Vagina (tissue), 2 donors: ENCODE measurements around the gene ADCY5.

Experiments used
- POLR2A ChIP-seq, 2 donors: fragments of 450-650 bp; IDR thresholded peaks; one replicate each; pipeline ENCODE4 v1.6.1; 2017; ENCODE audit warnings: antibody characterized with exemption in 2 of 2, mild to moderate bottlenecking in 2 of 2, moderate library complexity in 2 of 2
- POLR2AphosphoS5 ChIP-seq, 2 donors: sonication (generic); formaldehyde crosslinking; IDR thresholded peaks; one replicate each; pipeline ENCODE4 v1.9.0; 2017; ENCODE audit warnings: antibody characterized with exemption in 2 of 2, mild to moderate bottlenecking in 2 of 2, low read depth in 1 of 2; ENCODE audit not compliant: insufficient read depth in 1 of 2
- TF ChIP-seq, protein P1 (sequence below), 3 experiments: fragments of 450-650 bp in 2 of 3; fragments of 200-600 bp in 1 of 3; sonication (generic) in 1 of 3; IDR thresholded peaks; one replicate each; pipeline ENCODE4 v1.5.1; 2017 to 2019; ENCODE audit warnings: antibody characterized with exemption in 3 of 3, mild to moderate bottlenecking in 2 of 3, moderate library complexity in 2 of 3

DNA sequence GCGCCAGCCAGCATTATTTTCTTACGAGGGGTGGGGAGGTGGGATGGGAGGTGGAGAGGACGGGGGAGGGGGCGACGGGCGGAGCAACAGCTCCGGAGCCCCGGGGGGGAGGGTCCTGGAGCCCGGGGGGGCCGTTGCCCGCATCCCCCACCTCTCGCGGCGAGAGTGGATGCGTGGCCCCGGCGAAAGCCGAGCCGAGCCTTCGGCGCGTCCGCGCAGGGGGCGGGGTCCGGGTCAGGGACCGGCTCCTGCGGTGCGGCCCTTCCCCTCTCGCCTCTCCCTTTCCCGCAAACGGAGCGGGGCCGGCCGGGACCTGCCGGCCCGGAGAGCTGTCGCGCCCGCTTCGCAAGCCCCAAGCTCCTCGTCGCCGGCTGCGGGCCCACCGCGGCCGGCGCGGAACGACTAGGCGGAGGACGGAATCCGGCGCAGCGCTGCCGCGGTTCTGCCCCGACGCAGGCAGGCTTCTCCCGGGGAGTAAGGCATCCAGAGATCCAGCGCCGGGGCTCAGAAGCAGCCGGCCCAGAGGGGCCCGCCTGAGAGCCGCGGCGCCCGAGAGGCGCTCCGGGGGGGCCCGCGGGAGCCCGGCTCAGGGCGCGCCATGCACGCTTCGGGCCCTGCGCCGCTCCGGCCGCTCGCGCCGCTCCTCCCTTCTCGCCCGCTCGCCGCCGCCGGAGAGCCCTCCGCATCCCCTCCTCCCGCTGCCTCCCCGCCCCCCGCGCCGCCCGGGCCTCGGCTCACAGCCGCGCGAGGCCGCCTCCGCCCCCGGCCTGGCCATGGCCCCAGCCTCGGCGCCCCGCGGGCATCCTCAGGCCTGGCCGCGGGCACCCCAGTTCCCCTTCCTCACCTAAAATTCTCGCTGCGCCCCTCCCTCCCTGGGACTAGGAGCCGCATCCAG is 459 bp upstream of the ADCY5 start:
- TF ChIP-seq, protein P1, sequence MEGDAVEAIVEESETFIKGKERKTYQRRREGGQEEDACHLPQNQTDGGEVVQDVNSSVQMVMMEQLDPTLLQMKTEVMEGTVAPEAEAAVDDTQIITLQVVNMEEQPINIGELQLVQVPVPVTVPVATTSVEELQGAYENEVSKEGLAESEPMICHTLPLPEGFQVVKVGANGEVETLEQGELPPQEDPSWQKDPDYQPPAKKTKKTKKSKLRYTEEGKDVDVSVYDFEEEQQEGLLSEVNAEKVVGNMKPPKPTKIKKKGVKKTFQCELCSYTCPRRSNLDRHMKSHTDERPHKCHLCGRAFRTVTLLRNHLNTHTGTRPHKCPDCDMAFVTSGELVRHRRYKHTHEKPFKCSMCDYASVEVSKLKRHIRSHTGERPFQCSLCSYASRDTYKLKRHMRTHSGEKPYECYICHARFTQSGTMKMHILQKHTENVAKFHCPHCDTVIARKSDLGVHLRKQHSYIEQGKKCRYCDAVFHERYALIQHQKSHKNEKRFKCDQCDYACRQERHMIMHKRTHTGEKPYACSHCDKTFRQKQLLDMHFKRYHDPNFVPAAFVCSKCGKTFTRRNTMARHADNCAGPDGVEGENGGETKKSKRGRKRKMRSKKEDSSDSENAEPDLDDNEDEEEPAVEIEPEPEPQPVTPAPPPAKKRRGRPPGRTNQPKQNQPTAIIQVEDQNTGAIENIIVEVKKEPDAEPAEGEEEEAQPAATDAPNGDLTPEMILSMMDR (IDR thresholded peaks at IDR 0.05) = no peak
- TF ChIP-seq POLR2A (IDR thresholded peaks at IDR 0.05) = no peak
- no peak for TF ChIP-seq POLR2AphosphoS5 (IDR thresholded peaks at IDR 0.05; ENCODE audit: insufficient read depth in 1 of 2, low read depth in 1 of 2)
